Panc1 (cell line): Measurements from ENCODE around the gene MNT. TPM values are rescaled to one million over a fixed set of nuclear protein-coding genes. Genes with fewer than 3 reads are reported as not detected.
"Not testable (repeated sequence)": the region's sequence is repeated elsewhere in the genome, so short reads cannot be mapped to it uniquely, and the experiment has no call there.

ENCODE experiments used
- ATAC-seq: fragments of 200-7000 bp; cut with Tn5 transposase; 2 replicates; pipeline ENCODE4 v1.9.1; 2020; ENCODE audit warnings: mild to moderate bottlenecking, moderate library complexity
- BruUV-seq: library from RNA; stranded (reverse); fragments of 400-500 nt; replicated peaks from 2 replicates; lab custom pipeline; 2021; lab: Mats Ljungman, UMichigan
- CTCF ChIA-PET: fragments of 300-600 bp; sonication (Branson Sonifier 250); formaldehyde crosslinking; loops from one replicate; lab custom pipeline; 2022; ENCODE audit warnings: antibody characterized with exemption; lab: Charles Lee
- POLR2A ChIA-PET: fragments of 300-600 bp; sonication (Branson Sonifier 250); formaldehyde crosslinking; loops from one replicate; lab custom pipeline; 2022; ENCODE audit warnings: antibody characterized with exemption; lab: Charles Lee
- DNase-seq: peaks from one replicate; pipeline ENCODE4 v3.0.0-alpha.2; 2010; ENCODE audit warnings: low read depth, low spot score
- H3K27ac ChIP-seq: 2 replicates; pipeline ENCODE4 v1.5.1; 2011; ENCODE audit warnings: mild to moderate bottlenecking, low read length, inconsistent platforms
- H3K27me3 ChIP-seq: fragments of 200-500 bp; sonication (Bioruptor generic); 2 replicates; pipeline ENCODE4 v1.6.0; 2014; ENCODE audit warnings: low read length, inconsistent platforms; ENCODE audit not compliant: control insufficient read depth, insufficient read depth
- H3K36me3 ChIP-seq: fragments of 200-500 bp; sonication (Bioruptor generic); 2 replicates; pipeline ENCODE4 v1.5.1; 2014; ENCODE audit warnings: inconsistent platforms, mild to moderate bottlenecking, low read length, moderate library complexity; ENCODE audit not compliant: control insufficient read depth, insufficient read depth
- H3K4me1 ChIP-seq: 2 replicates; pipeline ENCODE4 v1.5.1; 2011; ENCODE audit warnings: inconsistent platforms, mild to moderate bottlenecking, low read length, moderate library complexity; ENCODE audit not compliant: control insufficient read depth, insufficient read depth
- H3K4me3 ChIP-seq, 2 experiments: 2 replicates each; pipeline ENCODE4 v1.5.1; 2011 to 2012; ENCODE audit warnings: low read depth in 2 of 2, low read length in 2 of 2, mild to moderate bottlenecking in 2 of 2, inconsistent platforms in 1 of 2, moderate library complexity in 1 of 2
- H3K9me3 ChIP-seq: fragments of 200-500 bp; sonication (Bioruptor generic); 2 replicates; pipeline ENCODE4 v1.5.1; 2014; ENCODE audit warnings: low read depth, mild to moderate bottlenecking, inconsistent platforms, low read length, moderate library complexity; ENCODE audit not compliant: control insufficient read depth, insufficient read depth
- CTCF ChIP-seq: fragments of 450-650 bp; IDR thresholded peaks from 2 replicates; pipeline ENCODE4 v1.5.1; 2017; ENCODE audit warnings: mild to moderate bottlenecking
- SIN3A ChIP-seq: IDR thresholded peaks from 2 replicates; pipeline ENCODE4 v1.6.1; 2012; ENCODE audit warnings: low read depth, mild to moderate bottlenecking, low read length, moderate library complexity, borderline replicate concordance; ENCODE audit not compliant: insufficient read depth
- TCF7L2 ChIP-seq: IDR thresholded peaks from 2 replicates; pipeline ENCODE4 v1.6.1; 2011; ENCODE audit warnings: mild to moderate bottlenecking, low read depth, low read length, inconsistent platforms
- in situ Hi-C: cut with HindIII; loops from 2 replicates; pipeline ENCODE4 v1.10.0; 2016; ENCODE audit warnings: low sequenced_read_pairs, low pct_unique_long_range_greater_than_20kb
- intact Hi-C: fragments of 100-400 bp; cut with micrococcal nuclease; formaldehyde crosslinking; loops from one replicate; pipeline ENCODE4 v1.10.0; 2022; ENCODE audit not compliant: unreplicated experiment
- total RNA-seq: library from RNA; stranded (reverse); gene quantifications from one replicate; pipeline ENCODE4 v1.2.1, GENCODE V29; 2021; ENCODE audit not compliant: unreplicated experiment
- TF ChIP-seq, protein P1 (sequence below), 2 experiments: IDR thresholded peaks; 2 replicates each; pipeline ENCODE4 v1.6.1; 2011 to 2012; ENCODE audit warnings: low read depth in 2 of 2, control low read depth in 1 of 2, low read length in 1 of 2, mild to moderate bottlenecking in 1 of 2, moderate library complexity in 1 of 2; ENCODE audit not compliant: insufficient read depth in 1 of 2

MNT gene
- total RNA-seq, 1 experiment from 2014 or later, result 31.8 TPM

GRCh38 chr17:2440930-2441329 lies 40.1 kb upstream of the MNT start:
- ChIA-PET CTCF (no interaction called here), POLR2A (interaction anchor here (0.7 kb wide), 1 partner anchor 24 kb away, joined by 3 read pairs; no protein-coding TSS in a partner anchor)
- no TSS peak for BruUV-seq
- Histone ChIP-seq H3K4me3 (no peak overlapping the region), H3K27ac (no peak overlapping the region), H3K9me3 (no peaks in the 10 kb centered on the region), H3K36me3 (peaks cover 6% of the 10 kb centered on the region), H3K4me1 (no peaks in the 10 kb centered on the region), H3K27me3 (no peaks in the 10 kb centered on the region)
- TF ChIP-seq, protein P1, sequence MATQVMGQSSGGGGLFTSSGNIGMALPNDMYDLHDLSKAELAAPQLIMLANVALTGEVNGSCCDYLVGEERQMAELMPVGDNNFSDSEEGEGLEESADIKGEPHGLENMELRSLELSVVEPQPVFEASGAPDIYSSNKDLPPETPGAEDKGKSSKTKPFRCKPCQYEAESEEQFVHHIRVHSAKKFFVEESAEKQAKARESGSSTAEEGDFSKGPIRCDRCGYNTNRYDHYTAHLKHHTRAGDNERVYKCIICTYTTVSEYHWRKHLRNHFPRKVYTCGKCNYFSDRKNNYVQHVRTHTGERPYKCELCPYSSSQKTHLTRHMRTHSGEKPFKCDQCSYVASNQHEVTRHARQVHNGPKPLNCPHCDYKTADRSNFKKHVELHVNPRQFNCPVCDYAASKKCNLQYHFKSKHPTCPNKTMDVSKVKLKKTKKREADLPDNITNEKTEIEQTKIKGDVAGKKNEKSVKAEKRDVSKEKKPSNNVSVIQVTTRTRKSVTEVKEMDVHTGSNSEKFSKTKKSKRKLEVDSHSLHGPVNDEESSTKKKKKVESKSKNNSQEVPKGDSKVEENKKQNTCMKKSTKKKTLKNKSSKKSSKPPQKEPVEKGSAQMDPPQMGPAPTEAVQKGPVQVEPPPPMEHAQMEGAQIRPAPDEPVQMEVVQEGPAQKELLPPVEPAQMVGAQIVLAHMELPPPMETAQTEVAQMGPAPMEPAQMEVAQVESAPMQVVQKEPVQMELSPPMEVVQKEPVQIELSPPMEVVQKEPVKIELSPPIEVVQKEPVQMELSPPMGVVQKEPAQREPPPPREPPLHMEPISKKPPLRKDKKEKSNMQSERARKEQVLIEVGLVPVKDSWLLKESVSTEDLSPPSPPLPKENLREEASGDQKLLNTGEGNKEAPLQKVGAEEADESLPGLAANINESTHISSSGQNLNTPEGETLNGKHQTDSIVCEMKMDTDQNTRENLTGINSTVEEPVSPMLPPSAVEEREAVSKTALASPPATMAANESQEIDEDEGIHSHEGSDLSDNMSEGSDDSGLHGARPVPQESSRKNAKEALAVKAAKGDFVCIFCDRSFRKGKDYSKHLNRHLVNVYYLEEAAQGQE (IDR thresholded peaks at IDR 0.05; ENCODE audit: insufficient read depth in 1 of 2, low read depth in 2 of 2, low read length in 1 of 2), result no peak
- no peak for TF ChIP-seq SIN3A
- TF ChIP-seq TCF7L2, result no peak
- TF ChIP-seq CTCF, result no peak
- intact Hi-C loops (no loop called here), in situ Hi-C loops (no loop called here)
- DNase-seq, result no peak
- no peak for ATAC-seq

GRCh38 chr17:2439997-2440396 lies 39.1 kb upstream of the MNT start:
- H3K27ac ChIP-seq, H3K4me3 ChIP-seq, ATAC-seq, intact Hi-C loops, H3K27me3 ChIP-seq, DNase-seq, H3K4me1 ChIP-seq, H3K36me3 ChIP-seq, CTCF ChIA-PET, in situ Hi-C loops, POLR2A ChIA-PET, BruUV-seq, H3K9me3 ChIP-seq: not testable (repeated sequence)

GRCh38 chr17:2438823-2439222 lies 38.0 kb upstream of the MNT start:
- Histone ChIP-seq H3K27ac (no peak overlapping the region), H3K4me1 (no peaks in the 10 kb centered on the region), H3K4me3 (no peak overlapping the region), H3K9me3 (no peaks in the 10 kb centered on the region), H3K36me3 (peaks cover 6% of the 10 kb centered on the region), H3K27me3 (no peaks in the 10 kb centered on the region)
- ChIA-PET POLR2A (no interaction called here), CTCF (no interaction called here)
- no peak for TF ChIP-seq TCF7L2
- TF ChIP-seq, protein P1 (IDR thresholded peaks at IDR 0.05; ENCODE audit: insufficient read depth in 1 of 2, low read depth in 2 of 2, low read length in 1 of 2), result no peak
- no peak for TF ChIP-seq CTCF
- no peak for TF ChIP-seq SIN3A
- DNase-seq, result no peak
- BruUV-seq, result no TSS peak
- ATAC-seq, result no peak
- in situ Hi-C loops (no loop called here), intact Hi-C loops (no loop called here)
